ENCODE data around the gene CCP110. TPM values are rescaled to one million over a fixed set of nuclear protein-coding genes. Genes with fewer than 3 reads are reported as not detected.

CCP110 gene
- total and polyA plus RNA-seq, 2 of the 13 experiments (the other 11 are each of a cell fraction or from before 2014, with no cell fraction given) = 10.0 to 11.1 TPM

GRCh38 chr16:19484096-19484495 is 39.6 kb upstream of the CCP110 start:
- FAIRE-seq (no peak), DNase-seq (ENCODE audit: low spot score) (no peak), ATAC-seq (no peak)
- Histone ChIP-seq H4K20me1 (ENCODE audit: insufficient read depth, low read length) (no peaks in the 10 kb centered on the region), H2AFZ (ENCODE audit: low read length) (no peak overlapping the region), H3K9me3 (ENCODE audit: low read length) (no peaks in the 10 kb centered on the region), H3K79me2 (ENCODE audit: insufficient read depth, low read length) (no peaks in the 10 kb centered on the region), H3K27me3 (ENCODE audit: control insufficient read depth in 1 of 2, insufficient read depth in 2 of 2, low read length in 2 of 2) (peaks cover 0 to 9% of the 10 kb centered on the region in 2 experiments; a peak in 1 of 5 replicates), H3K9ac (ENCODE audit: insufficient read depth, low read depth, low read length) (no peak overlapping the region), H3K36me3 (replicated peaks in 1 of 2; ENCODE audit: control insufficient read depth in 1 of 2, insufficient read depth in 2 of 2, low read length in 2 of 2) (no peaks in the 10 kb centered on the region), H3K4me3 (replicated peaks in 1 of 3; ENCODE audit: insufficient read depth in 1 of 3, low read depth in 2 of 3, low read length in 3 of 3) (no peak overlapping the region), H3K4me1 (ENCODE audit: insufficient read depth, low read length) (peaks cover 39% of the 10 kb centered on the region), H3K4me2 (ENCODE audit: low read depth, low read length) (no peak overlapping the region), H3K27ac (ENCODE audit: extremely low read length, insufficient read depth, low read length) (no peak overlapping the region)
- in situ Hi-C loops (cut with HindIII; ENCODE audit: extremely low pct_ligation_motif_present, low pct_unique_long_range_greater_than_20kb) = no loop called here
- ChIA-PET POLR2A (no interaction called here), CTCF (ENCODE audit: low intra/inter-chr PET ratio, low total read pairs) (no interaction called here)
- intact Hi-C loops (cut with micrococcal nuclease; ENCODE audit: unreplicated experiment) = no loop called here
- 10% methylated on average over 3 of the region's 3 CpGs for WGBS (ENCODE audit: low lambda C conversion rate)
- no TSS peak for BruUV-seq (replicated peaks)
- TF ChIP-seq, protein P1, sequence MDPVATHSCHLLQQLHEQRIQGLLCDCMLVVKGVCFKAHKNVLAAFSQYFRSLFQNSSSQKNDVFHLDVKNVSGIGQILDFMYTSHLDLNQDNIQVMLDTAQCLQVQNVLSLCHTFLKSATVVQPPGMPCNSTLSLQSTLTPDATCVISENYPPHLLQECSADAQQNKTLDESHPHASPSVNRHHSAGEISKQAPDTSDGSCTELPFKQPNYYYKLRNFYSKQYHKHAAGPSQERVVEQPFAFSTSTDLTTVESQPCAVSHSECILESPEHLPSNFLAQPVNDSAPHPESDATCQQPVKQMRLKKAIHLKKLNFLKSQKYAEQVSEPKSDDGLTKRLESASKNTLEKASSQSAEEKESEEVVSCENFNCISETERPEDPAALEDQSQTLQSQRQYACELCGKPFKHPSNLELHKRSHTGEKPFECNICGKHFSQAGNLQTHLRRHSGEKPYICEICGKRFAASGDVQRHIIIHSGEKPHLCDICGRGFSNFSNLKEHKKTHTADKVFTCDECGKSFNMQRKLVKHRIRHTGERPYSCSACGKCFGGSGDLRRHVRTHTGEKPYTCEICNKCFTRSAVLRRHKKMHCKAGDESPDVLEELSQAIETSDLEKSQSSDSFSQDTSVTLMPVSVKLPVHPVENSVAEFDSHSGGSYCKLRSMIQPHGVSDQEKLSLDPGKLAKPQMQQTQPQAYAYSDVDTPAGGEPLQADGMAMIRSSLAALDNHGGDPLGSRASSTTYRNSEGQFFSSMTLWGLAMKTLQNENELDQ (CRISPR knock-in tag; IDR thresholded peaks at IDR 0.05; ENCODE audit: borderline replicate concordance) = no peak
- no peak for TF ChIP-seq HNRNPUL1 (IDR thresholded peaks at IDR 0.05; ENCODE audit: low read depth, low read length)
- no peak for TF ChIP-seq RAD21 (CRISPR knock-in tag; IDR thresholded peaks at IDR 0.05)
- no peak for TF ChIP-seq DBP (CRISPR knock-in tag; IDR thresholded peaks at IDR 0.05; ENCODE audit: not compliant biosample characterization)
- no peak for TF ChIP-seq ZMYM2 (CRISPR knock-in tag; IDR thresholded peaks at IDR 0.05)
- no peak for TF ChIP-seq NFRKB (IDR thresholded peaks at IDR 0.05)
- no peak for TF ChIP-seq NFYB (CRISPR knock-in tag; IDR thresholded peaks at IDR 0.05)
- TF ChIP-seq, protein P2, sequence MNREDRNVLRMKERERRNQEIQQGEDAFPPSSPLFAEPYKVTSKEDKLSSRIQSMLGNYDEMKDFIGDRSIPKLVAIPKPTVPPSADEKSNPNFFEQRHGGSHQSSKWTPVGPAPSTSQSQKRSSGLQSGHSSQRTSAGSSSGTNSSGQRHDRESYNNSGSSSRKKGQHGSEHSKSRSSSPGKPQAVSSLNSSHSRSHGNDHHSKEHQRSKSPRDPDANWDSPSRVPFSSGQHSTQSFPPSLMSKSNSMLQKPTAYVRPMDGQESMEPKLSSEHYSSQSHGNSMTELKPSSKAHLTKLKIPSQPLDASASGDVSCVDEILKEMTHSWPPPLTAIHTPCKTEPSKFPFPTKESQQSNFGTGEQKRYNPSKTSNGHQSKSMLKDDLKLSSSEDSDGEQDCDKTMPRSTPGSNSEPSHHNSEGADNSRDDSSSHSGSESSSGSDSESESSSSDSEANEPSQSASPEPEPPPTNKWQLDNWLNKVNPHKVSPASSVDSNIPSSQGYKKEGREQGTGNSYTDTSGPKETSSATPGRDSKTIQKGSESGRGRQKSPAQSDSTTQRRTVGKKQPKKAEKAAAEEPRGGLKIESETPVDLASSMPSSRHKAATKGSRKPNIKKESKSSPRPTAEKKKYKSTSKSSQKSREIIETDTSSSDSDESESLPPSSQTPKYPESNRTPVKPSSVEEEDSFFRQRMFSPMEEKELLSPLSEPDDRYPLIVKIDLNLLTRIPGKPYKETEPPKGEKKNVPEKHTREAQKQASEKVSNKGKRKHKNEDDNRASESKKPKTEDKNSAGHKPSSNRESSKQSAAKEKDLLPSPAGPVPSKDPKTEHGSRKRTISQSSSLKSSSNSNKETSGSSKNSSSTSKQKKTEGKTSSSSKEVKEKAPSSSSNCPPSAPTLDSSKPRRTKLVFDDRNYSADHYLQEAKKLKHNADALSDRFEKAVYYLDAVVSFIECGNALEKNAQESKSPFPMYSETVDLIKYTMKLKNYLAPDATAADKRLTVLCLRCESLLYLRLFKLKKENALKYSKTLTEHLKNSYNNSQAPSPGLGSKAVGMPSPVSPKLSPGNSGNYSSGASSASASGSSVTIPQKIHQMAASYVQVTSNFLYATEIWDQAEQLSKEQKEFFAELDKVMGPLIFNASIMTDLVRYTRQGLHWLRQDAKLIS (CRISPR knock-in tag; IDR thresholded peaks at IDR 0.05) = no peak
- TF ChIP-seq ZSCAN9 (CRISPR knock-in tag; IDR thresholded peaks at IDR 0.05; ENCODE audit: borderline replicate concordance) = no peak
- no peak for TF ChIP-seq JUN (CRISPR knock-in tag; IDR thresholded peaks at IDR 0.05)
- TF ChIP-seq, protein P3, sequence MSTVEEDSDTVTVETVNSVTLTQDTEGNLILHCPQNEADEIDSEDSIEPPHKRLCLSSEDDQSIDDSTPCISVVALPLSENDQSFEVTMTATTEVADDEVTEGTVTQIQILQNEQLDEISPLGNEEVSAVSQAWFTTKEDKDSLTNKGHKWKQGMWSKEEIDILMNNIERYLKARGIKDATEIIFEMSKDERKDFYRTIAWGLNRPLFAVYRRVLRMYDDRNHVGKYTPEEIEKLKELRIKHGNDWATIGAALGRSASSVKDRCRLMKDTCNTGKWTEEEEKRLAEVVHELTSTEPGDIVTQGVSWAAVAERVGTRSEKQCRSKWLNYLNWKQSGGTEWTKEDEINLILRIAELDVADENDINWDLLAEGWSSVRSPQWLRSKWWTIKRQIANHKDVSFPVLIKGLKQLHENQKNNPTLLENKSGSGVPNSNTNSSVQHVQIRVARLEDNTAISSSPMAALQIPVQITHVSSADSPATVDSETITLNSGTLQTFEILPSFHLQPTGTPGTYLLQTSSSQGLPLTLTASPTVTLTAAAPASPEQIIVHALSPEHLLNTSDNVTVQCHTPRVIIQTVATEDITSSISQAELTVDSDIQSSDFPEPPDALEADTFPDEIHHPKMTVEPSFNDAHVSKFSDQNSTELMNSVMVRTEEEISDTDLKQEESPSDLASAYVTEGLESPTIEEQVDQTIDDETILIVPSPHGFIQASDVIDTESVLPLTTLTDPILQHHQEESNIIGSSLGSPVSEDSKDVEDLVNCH (CRISPR knock-in tag; IDR thresholded peaks at IDR 0.05) = no peak
- TF ChIP-seq EED (CRISPR knock-in tag; IDR thresholded peaks at IDR 0.05) = no peak
- no peak for TF ChIP-seq SIX1 (CRISPR knock-in tag; IDR thresholded peaks at IDR 0.05; ENCODE audit: borderline replicate concordance)
- TF ChIP-seq REPIN1 (CRISPR knock-in tag; IDR thresholded peaks at IDR 0.05; ENCODE audit: borderline replicate concordance, low read depth) = no peak
- no peak for TF ChIP-seq ZNF10 (CRISPR knock-in tag; IDR thresholded peaks at IDR 0.05; ENCODE audit: borderline replicate concordance, low read depth)
